AG09309 (cell line): ENCODE results near the gene DENND2C.
A peak's percentile ranks its signal among the peaks of the same experiment; 100 is the strongest.

ENCODE experiments used
- DNase-seq: peaks from one replicate; pipeline ENCODE4 v3.0.0-alpha.2; 2010; ENCODE audit warnings: low read depth
- H3K4me3 ChIP-seq: 2 replicates; pipeline ENCODE4 v1.5.1; 2011; ENCODE audit warnings: mild to moderate bottlenecking, low read depth, low read length, moderate library complexity; ENCODE audit not compliant: control insufficient read depth
- CTCF ChIP-seq: IDR thresholded peaks from 2 replicates; pipeline ENCODE4 v1.5.1; 2011; ENCODE audit warnings: mild to moderate bottlenecking, low read depth, low read length, inconsistent platforms; ENCODE audit not compliant: insufficient read depth, control insufficient read depth; ENCODE audit errors: missing control alignments

DENND2C gene

DNA sequence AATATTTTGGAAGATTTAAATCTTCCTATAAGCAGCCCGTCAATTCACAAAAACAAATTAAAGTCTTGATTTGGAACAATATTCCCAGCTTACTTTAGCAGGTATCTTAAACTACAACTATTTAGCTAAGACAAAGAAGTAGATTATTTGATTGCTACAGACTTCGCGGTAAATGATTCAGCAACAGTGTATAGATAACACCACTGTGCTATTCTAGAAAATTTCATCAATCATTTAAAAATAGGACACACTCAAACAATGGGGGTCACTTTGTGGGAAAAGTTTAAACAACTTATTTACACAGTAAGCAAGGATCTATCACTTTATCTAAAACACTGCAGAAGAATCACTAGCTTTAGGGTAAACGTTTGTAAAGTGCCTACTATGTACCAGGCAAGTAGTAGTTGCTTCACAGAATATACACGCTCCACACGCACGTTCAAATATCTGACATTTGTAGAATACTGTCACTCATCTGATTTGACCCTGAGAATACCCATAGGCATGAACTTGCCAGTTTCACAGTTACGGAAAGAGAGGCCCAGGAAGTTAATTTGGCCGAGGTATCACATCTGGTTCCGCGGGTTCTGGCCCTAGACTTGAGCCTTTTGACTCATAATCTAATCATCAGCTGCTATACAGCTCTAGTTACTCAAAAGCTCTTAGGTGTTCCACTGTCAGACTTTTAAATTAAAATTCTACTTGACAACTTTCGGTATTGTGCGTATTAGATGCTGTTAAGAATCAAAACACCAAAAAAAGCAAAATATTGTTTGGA is 876 bp downstream of the DENND2C start:
- TF ChIP-seq CTCF: no peak
- H3K4me3 ChIP-seq: peak overlapping the region; percentile 80
- DNase-seq: no peak

DNA sequence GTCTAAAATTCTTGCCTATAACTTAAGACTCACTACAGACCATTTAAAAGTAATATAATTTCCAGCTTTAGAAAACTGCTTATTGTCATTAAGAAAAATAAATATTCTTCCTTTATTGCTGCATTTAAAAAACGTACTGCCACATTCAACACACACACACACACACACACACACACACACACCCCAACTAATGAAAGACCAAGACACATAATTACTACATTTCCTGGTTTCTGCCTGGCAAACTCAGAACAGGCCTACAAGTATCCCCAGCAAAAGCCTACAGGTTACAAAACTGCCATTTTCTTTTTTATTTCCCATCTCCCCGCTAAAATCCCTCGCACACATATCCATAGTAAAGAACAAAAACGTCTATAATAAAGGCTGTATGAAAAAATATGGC is 1.5 kb downstream of the DENND2C start:
- TF ChIP-seq CTCF: no peak
- H3K4me3 ChIP-seq: no peak overlapping the region
- DNase-seq: no peak

- no peak for TF ChIP-seq CTCF
- H3K4me3 ChIP-seq: no peak overlapping the region
Measured at GRCh38 chr1:114666954-114667353, 2.9 kb downstream of the DENND2C start.

DNA sequence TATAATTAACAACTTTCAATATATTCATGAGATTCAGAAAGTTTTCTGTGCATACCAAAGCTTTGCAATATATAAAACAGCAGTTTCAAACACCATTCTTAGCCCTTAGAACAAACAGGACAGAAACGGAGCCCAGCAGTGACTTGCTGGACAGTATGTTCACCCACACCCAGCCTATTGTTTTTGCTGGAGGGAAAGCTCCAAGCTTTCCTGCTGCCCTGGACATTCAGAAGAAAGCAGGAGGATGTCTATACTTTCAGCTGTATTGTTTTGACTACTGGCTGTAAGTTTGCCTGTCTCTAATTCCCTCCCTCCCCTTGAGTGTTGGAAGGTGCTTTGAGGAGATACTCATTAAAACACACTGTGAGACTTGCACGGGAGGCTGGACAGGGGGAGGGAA is 9.6 kb downstream of the DENND2C start:
- DNase-seq: no peak
- no peak overlapping the region for H3K4me3 ChIP-seq
- TF ChIP-seq CTCF: no peak

More at GRCh38 chr1:114666954-114667353, 2.9 kb downstream of the DENND2C start:
- no peak for DNase-seq

GRCh38 chr1:114651893-114652292 is 18.0 kb downstream of the DENND2C start:
- no peak overlapping the region for H3K4me3 ChIP-seq
- TF ChIP-seq CTCF: no peak
- no peak for DNase-seq

DNA sequence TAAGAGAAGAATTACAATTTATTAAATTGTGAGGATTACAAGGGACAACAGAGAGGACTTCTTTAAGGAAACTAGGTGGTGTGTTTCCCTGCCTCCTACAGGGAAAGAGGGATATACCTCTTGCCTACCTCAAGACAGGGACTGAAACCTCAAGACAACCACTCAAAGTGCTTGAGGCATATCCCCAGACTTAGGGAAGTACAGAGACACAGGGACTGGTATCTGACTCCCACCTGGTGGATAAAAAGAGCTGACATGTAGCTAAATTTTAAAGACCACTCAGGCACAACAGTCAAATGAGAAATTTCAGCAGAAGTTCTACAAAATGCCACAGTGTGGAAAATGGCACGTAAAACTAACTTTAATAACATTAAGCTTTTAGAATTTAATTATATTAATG is 21.3 kb downstream of the DENND2C start:
- TF ChIP-seq CTCF: no peak
- no peak for DNase-seq
- no peak overlapping the region for H3K4me3 ChIP-seq

GRCh38 chr1:114641377-114641776 is 28.5 kb downstream of the DENND2C start:
- no peak overlapping the region for H3K4me3 ChIP-seq
- DNase-seq: no peak
- no peak for TF ChIP-seq CTCF
